Measurements from ENCODE around the gene NFIA.
A peak's percentile ranks its signal among the peaks of the same experiment; 100 is the strongest.
"Not testable (repeated sequence)": the region's sequence is repeated elsewhere in the genome, so short reads cannot be mapped to it uniquely, and the experiment has no call there.

Gene NFIA

DNA sequence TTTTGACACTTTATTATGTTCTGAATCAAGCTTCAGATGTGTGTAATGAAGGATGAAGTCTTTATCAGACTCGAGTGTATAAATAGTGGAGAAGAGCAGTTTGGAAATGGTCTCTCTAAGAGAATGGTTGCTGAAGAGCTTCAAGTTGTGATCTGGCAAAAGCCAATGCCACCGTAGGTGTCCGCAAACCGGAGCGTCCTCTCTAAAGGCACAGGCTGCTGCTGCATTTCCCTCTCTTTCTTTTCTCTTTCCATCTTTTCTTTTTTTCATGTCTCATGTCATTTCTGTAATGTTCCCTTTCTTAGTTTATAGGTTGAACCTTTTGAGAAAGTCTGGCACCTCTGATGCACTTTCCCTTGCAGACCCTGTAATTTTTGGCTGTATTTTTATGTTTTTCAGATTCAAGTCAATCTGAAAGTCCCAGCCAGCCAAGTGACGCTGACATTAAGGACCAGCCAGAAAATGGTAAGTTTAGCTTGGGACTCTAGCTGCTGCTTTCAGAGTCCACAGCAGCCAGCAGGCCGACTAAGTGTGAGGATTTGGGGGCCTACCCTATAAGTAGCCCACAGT lies 194.8 kb downstream of the NFIA start:
- DNase-seq, result no peak

DNA sequence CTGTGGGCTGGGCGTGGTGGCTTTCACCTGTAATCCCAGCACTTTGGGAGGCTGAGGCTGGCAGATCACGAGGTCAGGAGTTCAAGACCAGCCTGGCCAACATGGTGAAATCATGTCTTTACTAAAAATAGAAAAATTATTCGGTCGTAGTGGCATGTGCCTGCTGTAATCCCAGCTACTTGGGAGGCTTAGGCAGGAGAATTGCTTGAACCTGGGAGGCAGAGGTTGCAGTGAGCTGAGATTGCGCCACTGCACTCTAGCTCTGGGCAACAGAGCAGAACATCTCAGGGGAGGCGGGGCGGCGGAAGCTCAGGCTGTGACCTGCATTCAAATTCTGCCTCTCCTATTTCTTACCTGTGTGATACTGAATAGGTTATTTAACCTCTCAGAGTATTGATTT lies 196.1 kb downstream of the NFIA start:
- not testable (repeated sequence) for DNase-seq

DNA sequence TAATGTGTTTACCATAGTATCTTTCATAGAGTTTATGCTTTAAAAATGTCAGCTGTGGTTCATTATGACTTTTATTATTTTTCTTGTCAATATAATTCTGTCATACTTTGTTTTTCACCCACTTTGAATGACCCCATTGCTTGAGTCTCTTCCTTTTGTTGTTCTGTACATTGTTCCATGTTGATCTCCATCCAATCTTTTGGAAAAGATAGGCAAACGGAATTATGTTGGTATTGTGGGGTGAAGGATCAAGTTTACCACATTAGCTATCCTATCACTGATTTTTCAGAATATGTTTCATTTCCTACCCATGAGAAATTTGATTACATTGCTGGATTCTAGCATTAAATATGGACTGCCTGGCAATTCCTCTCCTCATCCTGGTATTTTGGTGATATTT lies 196.6 kb downstream of the NFIA start:
- no peak for DNase-seq

DNA sequence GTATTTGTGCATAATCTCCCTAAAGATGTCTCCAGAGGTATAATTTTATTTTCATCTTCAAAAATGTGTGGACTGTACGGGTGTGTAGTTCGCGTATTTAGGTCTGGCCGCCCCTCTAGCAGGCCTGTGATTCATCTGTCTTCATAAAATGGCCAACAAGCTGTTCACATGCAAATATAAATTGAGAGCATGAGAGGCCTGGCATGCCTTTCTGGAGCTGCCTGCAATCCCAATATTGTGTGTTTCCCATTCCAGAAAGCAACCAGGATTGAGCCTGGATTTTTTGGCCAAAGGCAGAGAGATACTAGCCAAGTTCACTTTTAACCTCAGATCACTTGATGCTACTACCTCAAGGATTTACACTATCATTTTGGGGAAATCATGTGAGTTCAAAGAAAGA lies 197.2 kb downstream of the NFIA start:
- no peak for DNase-seq

DNA sequence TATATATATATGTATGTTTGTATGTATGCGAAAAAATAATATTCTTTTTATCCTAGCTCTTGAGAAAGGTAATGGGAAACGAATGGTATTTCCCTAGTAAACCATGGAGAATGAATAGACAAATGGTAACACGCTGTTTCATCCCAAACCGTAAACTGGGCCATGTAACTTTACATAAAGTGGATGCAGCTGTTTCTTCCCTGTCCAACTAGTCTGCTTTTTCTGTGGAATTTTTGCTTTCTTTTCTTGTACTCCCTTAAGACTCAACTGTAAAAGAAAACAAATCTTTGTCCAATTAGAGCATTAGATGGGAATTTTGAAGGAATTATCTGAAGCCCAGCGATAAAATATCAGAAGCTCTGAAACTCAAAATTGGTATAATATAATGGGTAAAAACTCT lies 198.1 kb downstream of the NFIA start:
- DNase-seq, result no peak

DNA sequence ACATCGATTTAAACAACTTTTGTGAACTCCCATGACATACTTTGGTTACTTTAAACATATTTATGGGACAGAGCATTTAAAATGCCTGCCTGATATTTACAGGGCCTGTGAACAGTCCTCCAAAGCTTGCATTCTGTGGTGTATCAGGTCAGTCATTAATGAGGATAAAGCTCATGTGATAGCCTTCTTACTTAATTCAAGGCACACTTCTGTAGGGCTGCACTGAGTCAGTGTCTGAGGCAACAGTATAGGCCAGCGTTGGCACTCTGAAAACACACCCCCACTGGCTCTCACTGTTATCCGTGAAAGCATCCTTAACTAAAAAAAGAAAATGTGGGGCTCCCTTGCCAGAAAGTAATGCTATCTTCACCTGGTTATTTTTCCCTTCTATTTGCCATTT lies 200.0 kb downstream of the NFIA start:
- DNase-seq, result peak in 2 of 4 experiments; percentile 3 to 9

DNA sequence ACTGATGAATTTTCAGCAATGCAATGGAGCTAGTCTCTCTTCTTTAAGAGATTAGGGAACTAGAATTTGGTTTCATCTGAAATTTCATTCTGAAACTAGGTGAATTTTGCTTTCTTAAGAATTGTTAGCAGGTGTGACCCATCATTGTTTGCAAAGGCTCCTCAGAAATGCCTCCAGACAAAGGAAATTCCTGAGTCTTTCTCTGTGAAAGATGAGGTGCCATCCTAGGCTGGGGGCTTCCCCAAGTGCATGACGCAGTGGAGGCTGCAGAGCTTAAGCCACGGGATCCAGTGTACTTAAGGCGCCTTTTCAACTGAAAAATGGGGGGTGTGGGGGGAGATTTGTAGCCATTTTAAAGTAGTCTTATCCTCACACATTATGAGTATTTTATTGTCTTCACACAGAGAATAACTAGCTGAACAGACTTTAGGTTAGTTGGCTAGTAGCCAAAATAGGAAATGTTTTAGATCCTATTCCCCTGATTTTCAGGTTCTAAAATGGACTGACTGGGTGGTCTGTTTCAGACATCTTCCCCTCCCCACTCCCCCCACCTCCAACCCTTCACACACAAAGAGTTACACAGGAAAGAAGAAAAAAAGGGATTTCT lies 202.0 kb downstream of the NFIA start:
- no peak for DNase-seq

DNA sequence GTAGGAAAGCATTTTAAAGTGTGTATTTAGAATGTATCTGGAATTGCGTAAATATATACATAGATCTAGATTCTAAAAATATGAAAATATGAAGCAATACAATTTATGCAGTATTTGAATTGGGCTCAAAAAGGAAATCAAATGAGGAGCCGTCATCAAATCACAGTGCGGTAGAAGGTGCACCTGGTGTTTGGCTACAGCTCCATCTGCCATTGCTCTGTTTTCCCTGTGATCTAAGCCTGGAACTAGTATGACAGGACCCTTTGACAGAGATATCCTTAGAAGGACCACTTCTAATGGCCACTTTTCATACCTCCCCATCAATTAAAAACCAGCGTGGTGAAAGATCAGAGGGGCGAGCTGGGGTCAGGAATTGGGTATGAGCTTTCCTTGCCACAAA lies 202.6 kb downstream of the NFIA start:
- no peak for DNase-seq

DNA sequence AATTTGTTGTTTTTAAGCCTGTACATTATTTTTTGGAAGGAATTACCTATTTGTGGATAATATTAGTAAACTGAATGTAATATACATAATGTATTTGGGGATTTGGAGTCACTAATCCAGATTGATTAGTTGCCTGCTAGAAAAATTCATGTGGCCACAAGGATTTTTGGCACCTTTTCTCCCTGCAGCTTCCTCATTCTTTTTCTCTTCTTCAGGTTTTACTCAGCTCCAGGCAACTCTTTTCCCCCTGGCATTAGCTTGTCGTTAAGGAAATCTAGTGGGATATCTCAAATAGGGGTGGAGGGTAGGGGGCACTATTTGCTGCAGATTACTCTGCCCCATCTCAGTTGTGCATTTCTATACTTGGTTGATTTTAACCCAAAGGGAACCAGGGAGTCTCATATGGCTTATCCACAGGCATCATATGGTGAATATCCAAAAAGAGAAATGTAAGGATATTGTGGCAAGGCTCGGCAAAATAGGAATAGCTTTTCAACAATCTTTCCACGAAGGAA lies 203.1 kb downstream of the NFIA start:
- DNase-seq, result no peak

DNA sequence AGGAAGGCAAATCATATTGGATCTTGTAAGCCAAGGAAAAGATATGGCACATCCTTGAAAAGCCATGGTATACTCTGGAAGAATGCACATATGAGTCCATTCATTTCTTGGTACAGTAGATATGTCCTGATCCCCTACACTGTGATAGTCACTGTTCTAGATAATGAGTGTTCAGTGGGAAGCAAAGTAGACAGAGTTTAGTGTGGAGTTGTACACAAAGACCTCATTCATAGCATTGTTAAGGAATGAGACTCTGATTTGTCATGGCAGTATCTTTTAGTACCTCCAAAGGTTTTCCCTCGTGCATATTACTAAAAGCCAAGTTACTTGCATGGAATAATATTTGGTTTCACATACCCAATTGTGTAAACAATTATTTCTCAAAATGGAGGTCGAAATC lies 204.7 kb downstream of the NFIA start:
- no peak for DNase-seq

DNA sequence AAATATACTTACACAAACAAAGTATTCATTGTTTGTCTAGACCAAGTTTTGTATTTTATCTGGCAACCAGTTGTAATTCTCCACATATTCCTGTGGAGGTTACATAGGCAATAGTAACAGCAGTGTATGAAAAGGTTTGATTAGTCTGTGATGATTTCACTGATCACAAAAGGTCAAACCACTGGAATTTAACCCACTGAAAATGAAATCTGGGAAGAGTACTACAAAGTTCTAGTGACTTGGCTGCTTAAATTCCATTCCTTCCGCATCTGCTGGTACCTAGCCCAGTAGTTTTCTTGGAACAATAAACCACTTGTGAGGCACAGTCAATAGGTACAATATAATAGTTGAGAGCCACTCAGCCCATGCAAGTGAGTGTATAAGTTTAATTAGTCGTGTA lies 205.4 kb downstream of the NFIA start:
- no peak for DNase-seq

DNA sequence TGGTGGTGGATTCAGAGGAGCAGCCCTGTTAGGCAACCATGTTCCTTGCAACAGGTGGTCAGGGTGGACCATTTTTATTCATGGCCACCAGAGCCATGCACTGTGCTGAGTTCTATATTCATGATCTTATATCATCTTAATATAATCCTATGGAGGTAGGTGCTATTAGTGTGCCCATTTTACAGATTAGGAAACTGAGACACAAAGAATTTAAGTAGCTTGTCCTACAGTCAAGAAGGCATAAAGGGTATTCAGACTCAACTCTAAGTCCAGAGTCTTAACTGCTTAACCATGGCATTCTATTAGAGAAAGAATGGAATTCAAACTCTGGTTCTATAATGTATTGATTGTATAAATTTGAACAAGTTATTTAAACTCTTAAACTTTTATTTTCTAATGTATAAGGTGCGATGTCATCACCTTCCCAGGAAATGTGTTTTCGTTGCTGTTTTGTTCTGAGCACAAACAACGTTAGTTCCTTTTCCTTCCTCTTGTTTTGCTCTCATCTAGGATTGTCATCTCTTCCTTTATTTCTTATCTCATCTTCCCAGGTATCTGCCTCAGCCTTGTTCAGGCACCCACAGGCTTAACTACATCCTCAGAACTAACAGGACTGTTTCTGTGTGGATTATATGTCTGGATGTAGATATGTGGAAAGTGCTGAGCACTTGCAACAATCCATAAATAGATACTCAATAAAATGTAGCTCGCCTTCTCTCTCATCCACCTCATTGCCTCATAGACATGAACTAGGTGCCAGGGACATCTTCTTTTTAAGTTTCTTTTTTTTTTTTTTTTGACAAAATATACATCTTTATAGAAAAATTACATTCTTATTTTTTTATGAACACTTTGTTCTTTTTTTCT lies 207.1 kb downstream of the NFIA start:
- no peak for DNase-seq

DNA sequence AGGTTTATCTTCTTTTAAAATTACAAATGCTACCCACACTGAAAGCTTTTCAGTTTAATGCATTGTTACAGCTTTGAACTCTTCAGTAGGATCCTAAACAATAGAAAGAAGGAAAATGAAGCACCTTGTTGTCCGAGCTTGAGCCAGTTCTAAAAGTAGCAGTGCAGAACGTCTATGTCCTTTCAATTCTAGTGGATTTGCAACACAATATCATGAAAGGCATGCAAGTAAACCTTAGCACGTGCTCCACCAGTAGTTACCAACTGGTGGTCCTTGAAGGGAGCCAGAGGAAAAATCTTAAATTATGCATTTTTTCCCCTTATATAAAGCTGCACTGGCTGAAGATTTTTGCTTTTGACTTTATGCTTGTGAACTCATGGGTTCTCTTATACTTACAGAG lies 208.2 kb downstream of the NFIA start:
- DNase-seq, result no peak

DNA sequence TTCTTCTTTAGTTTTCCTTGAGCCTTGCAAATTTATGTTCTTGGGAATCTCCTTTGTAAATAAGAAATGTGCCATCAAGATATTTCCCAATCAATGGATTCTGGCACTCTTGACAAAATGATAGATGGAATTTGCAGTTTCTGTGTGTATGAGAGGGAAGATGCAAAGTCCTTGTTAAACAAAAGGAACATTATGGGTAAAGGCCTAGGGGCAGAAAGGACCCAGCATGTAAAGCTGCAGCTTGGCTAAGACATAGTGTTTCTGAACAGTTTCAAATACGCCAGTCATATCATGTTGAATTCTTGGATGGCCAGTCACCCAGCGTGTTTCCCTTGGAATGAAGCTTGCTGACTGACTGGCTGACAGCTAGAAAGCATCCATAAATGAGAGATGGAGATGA lies 210.8 kb downstream of the NFIA start:
- DNase-seq, result no peak

DNA sequence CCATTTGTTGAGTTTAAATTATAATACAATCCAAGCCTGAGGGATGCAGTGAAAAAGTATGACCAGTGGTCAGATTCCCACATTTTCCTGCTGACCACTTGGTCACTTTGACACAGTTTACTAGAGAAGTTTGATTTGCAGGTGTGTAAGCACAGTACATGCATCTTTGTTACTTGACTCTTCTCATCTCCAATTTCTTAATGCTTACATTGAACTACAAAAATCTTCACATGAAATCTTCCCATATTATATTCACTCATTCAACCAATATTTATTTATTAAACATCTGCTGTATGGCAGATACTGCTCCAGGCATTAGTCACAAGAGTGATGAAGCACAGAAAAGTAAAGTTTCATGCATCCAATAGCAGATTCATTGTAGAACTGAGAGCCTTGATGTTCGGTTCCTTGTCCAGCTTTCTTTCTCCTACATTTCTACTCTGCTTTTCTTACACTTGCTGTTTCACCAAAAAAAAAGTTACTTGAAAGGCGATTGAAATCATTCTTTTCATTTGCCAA lies 211.7 kb downstream of the NFIA start:
- no peak for DNase-seq

DNA sequence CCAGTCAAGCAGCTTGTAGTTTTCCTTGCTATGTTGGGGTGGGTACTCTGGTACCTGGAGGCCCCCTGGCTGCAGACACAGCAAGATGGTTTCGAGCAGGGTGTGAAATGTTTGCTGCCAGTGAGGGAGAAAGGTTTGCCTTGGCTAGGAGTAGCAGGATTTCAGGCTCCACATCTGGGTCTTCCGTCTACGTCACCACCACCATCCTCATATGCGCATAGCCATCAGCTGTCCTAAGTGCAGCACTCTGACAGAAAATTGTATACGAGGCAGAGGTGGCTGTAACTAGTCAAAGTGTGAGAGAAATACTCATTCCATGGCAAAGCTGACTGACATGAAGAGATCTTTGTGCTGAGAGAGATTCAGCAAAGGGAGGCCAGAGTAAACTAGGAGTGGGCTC lies 212.6 kb downstream of the NFIA start:
- DNase-seq, result no peak

DNA sequence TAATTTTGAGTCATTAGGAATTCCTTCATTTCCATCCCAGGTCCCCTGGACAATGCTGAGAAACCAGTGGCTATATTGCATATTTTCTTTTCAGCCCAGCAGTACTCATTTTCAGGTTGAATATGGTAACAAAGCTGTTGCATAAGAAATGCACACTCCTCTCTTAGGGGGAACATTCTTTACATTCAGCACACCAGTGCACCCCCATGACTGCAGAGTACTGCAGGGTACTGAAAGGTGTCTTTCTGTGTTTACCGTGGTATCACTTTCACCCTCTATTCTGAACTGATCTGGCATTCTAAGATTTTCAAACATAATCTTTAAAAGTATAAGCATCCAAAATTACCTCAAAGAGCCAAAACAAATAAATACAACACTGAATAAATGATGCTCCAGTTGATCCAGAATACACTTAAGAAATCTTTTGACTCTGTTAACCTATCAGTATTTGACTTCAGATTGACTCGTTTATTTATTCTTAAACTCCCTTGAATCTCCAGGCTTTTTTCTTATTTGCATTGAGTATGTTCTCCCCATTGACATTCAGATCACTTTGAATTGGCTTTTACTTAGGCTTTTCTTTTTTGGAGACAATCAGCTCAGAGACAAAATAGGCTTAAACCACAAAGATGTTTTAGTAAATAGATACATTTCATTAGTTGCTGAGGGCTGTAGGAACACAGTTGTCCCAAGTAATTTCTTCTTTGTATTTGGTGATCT lies 213.6 kb downstream of the NFIA start:
- no peak for DNase-seq

DNA sequence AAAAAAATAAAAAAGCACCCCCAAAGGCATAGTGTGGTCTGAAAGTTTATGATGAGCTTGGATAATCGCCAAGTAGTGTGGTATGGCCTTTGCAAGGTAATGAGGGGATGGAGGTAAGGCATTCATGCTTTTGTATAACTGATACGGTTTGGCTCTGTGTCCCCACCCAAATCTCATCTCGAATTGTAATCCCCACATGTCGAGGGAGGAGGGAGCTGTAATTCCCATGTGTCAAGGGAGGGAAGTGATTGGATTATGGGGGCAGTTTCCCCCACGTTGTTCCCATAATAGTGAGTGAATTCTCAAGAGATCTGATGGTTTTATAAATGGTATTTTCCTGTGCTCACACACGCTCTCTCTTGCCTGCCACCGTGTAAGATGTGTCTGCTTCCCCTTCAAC lies 215.5 kb downstream of the NFIA start:
- no peak for DNase-seq

DNA sequence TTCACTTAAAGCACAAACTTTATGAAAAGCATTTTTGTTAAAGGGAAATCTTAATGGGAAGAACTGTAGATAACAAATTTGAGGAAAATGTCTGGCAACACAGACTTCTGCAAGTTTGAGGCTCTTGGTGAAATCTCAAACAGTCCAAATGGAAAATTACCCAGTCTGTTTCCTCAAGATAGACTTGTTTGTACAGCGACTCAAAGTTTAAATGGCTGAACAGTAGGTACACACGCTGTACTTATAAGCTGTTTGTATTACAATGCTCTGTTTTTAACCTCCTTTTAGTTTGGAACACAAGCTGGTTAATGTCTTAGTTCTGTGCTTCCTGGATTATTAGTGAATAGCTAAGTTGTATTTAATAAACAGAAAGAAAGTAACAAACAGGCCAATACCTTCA lies 217.1 kb downstream of the NFIA start:
- no peak for DNase-seq

DNA sequence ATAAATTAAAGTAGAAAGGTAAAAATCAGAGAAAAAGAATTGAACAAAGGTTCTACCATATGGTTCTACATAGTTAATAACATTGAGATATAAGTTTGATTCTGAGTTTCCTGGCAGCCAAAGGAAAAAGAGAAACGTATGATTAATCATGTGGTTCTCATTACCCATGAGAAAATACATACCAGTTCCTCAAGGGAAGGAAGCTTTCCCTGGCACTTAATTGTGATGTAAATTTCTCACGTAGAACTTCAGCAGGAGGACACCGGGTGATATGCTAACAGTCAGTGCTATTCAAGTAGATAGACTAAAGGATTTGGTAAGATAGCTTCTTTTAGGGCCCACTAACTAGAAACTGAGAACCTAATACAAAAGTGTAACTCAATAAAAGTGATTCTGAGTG lies 218.5 kb downstream of the NFIA start:
- no peak for DNase-seq

DNA sequence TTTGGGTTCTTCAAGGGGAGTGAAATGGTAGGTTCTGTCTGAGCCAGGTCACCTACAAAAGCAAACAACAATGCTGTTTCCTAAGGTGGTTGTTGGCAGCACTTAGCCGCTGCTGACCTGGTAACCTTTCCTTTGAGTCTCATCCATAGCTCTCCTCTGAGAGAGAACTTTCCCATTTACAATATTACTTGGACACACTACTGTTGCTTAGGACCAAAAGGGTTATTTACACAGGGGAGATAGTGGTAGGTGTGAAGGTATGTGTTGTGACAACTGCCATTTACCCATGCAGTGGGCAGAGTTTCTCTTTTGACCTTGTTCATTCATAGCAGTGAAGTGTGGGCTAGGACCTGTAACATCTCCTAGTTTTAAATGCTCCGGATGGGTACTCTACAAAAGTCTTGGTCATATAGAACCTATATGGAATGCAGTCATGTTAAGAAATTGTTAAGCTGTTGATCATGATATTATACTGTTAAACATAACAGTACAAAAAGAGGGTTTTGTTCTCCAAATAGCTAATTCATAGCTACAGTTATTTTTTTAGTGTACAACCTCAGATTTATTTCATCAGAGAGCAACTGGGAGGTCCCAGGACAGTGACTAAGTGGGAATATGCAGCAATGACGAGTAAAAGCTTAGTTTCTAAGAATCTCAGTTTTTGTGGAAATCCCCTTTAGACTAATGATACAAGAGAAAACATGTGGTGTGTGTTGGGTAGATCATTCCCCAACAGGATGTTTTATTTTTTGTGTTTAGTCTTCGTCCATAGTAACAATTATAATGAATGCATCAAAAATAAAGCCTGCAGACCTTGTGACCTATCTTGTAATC lies 219.7 kb downstream of the NFIA start:
- peak in 3 of 4 experiments; percentile 13 to 49 (median 24) for DNase-seq
